NOMO-1 (cell line): ENCODE data around the gene MTMR4.
A peak's percentile ranks its signal among the peaks of the same experiment; 100 is the strongest.
"Not testable (repeated sequence)": the region's sequence is repeated elsewhere in the genome, so short reads cannot be mapped to it uniquely, and the experiment has no call there.

Source experiments
- DNase-seq, 2 experiments: peaks; one replicate each; lab custom pipeline; 2025; ENCODE audit not compliant: unreplicated experiment in 2 of 2; lab: John Stamatoyannopoulos, UW

Gene MTMR4

DNA sequence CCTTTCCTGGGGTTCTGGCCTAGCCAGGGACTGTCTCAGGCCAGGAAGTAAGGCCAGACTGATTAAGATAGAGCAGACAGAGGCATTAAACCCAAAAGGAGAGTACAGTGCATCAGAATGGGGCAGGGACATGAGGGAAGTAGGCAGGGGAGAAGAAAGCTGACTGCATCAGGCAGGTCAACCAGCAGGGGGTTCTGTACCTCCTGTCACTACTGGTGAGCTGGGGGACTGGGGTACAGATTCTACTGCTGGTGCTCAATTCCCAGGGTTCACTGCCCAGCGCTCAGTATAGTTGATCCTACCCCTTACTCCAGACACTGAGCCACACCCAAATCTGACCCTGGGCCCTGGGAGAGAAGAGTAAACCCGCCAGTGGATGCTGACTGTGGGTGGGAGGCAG, 12.9 kb upstream of the MTMR4 start:
- no peak for DNase-seq

DNA sequence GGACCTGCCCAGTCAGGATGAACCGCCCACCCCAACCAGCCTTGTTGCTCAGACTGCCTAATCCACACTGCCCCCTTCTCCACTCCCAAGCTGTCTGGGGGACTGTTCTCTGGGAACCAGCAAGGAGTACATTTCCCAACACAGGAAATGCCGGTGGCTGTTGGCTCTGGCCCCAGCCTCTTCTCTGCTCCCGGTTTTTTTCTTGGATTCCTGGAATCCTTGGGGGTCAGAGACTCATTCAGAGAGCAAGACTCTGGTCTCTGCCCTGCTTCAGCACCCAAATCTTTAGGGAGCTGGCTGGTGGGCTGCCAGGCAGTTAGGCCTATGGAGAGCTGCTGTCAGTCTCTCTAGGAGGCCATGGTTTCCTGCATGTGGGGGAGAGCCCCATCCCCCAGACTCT, 10.8 kb upstream of the MTMR4 start:
- no peak for DNase-seq

DNA sequence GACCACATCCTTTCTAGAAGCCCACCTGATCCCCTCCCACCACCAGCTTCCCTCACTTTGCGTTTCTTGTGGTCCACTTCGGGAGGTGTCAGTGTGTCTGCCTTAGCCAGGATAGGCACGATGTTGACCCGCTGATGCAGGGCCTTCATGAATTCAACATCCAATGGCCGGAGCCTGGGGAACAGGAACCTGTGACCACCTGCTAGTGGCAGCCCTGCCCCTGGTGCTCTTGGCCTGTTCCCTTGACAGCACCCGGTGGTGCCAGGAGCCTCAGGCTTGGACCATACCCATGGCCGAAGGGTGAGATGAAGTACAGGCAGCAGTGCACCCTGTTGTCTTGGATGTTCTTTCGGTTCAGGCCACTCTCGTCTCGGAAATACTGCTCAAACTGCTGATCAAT, 7.2 kb upstream of the MTMR4 start:
- DNase-seq, result no peak

DNA sequence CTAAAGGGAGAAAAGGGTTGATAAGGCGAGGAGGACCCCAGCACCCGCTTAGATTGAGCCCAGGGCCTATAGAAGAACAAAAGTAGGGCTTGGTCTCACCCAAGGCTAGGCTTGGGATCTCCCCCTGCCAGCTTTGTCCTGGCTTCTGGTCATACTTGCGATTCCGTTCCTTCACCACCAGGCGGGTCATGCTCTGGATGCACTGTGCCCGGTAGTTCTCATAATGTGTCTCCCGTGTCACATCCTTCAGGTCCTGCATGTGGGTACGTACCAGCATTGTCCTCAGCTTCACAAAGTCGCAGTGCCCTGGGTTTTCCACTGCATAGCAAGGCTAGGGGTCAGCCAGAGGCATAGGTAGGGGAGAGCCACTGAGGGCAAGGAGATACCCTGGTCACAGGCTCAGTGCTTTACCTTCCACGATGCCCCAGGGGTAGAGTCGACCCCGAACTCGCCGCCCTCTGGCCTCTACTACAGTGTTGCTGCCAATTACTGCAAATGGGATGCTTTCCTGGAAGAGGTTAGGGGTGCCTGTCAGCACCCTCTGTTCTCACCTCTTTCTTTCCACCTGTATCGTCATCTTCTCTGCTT, 6.5 kb upstream of the MTMR4 start:
- no peak for DNase-seq

DNA sequence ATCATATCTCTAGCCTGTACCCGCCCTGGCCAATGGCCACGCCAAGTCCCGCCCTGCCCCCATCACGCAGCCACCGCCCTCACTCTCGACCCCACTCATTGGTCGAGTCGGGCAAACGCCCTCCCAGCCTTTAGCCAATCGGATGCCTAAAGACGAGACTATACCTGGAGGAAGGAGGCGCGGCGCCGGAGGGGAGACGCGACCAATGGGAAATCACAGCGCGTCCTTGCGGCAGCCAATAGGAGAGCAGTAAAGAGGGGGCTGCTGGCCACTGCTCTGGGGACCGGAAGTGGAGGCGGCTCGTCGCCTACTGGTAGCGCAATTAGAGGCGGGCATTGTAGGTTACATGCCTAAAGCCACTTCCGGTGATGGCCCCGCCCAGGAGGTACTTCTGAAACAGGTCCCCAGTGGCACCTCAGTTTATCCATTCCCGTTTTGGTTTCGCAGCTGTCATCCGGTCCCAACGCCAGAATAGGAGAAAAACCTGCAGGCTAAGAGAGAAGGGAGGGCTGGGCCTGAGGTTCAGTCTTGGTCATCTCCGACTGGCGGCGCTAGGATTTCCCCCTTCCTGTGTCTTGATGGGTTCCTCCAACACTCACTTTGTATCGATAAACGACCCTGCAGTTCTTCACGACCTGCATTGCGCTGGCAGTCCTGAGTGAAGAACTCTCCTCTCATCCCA, 3.6 kb upstream of the MTMR4 start:
- peak; percentile 100 for DNase-seq

DNA sequence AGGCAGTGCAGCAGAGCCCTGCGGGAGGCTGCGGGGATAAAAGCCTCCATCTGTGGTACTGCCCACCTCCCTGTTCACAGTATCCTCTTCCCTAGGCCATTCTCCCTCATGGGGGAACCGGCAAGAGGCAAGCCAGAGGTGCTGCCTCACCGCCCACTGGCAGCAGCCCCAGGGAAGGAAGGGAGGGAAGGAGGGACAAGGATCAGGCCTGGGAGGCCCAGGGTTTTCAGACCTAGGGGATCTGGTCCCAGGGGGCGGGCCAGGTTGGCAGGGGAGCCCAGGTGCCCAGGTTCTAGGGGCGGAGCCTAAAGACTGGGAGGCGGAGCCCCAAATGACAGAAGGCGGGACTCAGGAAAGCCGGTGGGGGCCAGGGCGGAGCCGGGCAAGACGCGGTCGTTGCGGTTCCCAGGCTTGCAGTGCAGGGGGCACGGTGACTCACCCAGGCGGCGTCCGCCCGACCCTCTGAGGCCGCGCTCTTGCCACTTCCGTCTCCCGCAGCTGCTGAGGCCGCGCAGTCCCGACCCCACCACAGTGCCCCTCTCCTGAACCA, 3.0 kb upstream of the MTMR4 start:
- DNase-seq, result no peak

DNA sequence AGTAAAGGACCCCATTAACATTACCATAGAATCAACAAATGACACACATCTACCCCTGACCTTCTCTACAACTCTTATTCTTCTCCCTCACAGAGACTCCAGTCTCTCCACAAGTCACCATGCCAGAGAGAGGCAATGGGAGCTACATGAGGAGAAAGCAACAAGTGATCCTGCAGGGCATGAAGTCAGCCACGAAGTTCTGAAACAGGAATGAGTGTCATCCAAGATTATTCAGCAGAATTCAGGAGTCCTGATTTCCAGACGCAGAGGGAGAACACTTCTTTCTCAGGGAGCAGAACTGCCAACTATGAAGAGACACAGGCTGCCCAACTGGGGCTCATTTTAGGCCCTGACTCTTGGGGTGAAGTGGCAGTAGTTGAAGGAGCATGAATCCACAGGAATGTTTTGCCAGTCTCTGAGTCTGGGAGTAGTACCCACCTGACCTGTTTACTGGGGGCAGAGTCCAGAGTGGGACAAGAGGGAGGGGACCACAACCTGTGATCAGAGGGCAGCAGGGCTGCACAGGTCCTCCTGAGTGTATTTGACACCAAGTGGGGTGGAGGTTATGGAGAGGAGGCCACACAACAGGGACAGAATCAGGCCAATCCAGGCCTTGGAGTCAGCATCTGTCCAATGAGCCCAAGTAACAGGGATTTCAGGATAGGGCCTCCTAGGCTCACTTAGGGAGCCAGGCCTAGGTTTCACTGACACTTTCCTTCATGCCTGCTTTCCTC, 2.4 kb upstream of the MTMR4 start:
- no peak for DNase-seq

DNA sequence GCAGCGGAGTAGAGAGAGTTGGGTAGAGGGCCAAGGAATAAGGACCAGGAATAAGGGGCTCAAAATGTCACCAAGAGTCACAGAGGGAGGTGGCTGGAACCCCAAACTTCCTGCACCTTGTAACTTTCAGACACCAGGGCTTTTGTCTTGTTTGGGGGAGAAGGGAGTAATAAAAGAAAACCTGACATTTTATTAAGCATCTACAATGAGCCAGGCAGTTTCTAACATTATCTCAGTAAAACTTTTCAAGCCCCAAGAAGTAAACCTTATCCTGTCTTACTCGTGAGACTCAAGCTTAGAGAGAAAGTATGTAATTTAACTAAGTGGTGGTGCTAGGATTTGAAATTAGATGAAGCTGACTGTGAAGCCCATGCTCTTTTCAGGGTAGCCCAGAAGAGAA, 848 bp upstream of the MTMR4 start:
- DNase-seq, result no peak

DNA sequence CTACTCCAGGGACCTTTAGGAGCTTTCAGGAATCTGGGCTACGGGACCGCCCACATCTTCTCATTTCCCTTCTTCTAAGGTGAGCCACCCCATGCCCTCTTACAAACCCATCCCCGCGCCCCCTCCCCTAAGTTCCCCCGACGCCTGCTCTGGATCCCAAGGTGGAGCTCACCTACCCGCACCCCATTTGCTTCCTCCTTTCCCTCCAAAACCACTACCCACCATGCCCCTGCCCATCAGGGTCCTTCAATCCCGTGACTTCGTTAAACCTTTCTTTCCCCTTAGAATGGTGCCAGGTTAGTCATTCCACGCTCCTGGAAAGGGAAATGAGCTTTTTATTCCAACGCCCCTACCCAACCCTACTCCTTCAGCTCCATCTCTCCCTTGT, 326 bp upstream of the MTMR4 start:
- no peak for DNase-seq

DNA sequence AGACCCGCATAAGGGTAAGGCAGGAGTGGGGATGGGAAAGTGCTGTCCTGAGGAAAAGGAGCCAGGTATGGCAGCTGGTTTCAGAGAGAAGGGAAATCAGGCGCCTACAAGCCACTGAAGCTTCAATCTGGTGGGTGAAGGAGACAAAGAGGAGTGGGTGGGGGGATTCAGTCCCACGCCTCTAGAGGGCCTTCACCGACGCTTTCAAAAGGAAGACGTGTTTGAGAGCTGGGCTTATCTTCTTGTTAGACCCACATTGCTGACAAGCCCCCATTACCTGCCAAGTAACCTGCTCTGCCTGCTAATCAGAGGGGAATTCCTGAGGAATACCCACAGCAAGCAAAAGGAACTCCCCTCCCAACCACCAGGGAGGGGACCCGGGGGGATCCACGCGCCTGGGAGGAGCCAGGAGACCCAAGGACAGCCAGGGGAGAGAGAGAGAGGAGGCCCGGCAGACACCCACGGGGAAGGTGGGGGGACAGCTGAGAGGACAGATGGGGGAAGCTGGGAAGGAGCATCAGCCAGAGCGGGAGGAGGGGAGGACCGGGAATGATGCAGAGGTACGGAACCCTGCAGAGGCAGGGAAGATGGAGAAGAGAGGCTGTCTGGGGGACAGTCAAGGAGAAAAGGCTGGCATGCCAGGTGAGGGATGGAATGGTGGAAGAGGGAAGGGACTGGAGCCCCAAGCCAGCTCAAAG, 1.0 kb downstream of the MTMR4 start:
- DNase-seq, result no peak

DNA sequence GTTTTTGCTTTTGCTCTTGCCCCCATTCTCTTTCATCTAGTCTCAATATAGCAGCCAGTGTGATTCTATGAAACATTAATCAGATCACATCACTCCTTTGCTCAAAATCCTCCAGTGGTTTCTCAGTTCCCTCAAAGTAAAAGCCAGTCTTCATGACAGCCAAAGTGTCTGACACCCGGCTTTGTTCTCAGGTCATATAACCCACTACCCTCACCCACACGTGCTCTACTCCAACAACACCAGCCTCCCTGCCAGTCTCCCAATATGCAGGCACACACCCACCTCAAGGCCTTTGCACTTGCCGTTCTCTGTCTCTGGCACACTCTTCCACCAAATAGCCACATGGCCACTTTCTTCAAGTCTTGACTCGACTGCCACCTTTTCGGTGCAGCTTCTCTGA, 4.4 kb downstream of the MTMR4 start:
- no peak for DNase-seq

DNA sequence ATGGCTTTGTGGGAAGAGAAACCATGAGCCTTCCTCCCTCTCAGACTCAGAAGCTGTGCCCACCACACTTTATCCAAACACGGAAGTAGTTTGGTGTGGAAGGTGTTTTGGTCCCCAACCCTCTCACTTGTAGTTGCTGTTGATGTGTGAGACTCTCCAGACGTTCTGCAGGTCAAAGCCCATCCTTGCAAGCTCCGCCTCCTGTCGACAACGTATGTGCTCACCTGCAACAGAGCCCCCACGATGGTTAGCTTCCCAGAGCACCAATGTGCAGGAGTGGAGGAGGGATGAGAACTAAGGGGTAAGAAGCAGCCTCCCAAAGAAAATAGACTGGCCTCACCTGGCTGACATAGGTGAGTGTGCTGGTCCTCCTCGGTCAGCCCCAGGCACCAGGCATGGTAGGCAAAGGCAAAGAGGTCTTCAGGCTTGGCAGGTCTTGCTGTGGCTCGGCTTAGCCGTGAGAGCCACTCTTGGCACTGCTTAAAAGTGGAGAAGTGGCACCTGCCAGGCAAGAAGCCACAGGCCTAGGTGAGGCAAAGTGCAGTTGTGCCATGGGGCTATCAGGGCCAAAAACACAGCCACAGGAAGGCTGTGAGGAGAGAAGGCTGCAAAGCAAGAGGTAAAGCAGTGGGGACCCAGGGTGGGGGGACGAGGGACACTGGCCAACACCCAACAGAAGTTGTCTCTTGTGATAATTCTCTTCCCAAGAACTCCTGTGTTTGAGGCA, 5.9 kb downstream of the MTMR4 start:
- no peak for DNase-seq

DNA sequence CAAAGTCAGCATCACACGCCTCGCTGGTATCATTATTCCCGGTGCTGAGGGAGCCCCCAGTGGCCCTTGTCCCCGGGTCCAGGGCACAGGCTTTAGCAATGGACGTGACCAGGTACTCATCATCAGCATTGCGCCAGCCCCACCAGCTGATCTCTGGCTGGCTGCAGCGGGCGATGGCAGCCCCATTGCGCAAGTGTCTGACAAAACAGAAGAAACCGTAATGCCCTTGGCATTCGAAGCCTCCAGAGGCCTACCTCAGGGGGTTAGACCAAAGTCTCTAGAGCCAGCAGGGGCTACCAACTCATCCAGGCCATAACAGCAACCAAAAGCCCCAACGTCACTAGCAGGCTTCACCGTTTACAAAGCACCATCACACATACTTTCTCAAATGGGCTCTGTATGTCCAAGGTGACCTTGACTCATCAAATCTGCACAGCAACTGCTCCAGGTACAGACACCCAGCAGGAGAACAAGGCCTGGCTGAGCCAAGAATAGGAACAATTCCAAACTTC, 7.3 kb downstream of the MTMR4 start:
- DNase-seq, result peak; percentile 74 to 85

DNA sequence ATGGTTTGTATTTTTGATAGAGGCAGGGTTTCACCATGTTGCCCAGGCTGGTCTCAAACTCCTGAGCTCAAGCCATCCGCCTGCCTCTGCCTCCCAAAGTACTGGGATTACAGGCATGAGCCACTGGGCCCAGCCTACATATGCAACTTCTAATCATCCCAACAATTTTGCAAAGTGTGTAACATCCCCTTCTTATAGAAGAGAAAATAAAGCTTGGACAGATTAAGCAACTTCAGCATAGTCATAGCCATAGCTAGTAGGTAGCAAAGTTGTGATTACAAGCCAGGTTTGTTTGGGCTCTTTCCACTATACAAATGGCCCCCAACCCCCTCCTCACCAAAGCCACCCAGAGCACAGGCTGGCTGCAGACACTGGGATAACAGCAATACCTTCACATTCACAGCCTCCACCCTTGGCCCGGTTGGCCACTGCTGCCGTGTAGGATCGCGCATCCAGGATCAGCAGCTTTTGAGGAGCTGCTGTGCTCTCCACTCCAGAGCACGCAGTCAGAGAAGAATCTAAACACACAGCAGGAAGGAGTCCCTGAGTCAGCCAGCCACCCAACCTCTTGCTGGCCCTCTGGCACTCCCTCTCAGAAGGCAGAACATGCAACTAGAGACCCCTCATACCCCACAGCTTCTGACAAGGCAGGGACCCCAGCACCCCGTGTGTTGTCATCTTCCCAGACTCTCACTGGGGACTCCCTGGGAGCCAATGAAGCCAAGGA, 7.9 kb downstream of the MTMR4 start:
- DNase-seq, result no peak

DNA sequence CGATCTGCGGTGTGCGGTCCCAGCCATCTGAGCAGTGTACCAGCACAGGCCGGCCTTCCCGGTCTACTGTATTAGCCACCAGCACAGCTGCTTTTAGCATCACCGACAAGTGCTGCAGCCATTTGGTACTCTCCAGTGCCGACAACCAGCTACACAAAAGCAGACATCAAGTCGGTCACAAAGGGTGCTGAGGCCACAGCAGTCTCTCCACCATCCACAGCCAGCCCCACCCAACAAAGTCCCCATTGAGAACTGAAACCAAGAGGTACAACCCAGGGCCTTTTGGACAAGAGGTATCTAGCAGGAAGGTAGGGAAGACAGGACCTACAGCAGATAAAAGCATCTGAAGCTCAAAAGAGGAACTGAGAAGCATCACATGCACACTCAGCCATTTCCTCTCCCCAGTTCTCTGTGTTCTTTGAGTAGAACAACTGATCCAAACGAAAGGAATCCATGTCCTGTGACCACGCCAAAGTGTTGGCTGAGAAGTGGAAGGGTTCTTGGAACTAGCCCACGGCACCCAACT, 9.5 kb downstream of the MTMR4 start:
- peak; percentile 42 to 70 for DNase-seq

DNA sequence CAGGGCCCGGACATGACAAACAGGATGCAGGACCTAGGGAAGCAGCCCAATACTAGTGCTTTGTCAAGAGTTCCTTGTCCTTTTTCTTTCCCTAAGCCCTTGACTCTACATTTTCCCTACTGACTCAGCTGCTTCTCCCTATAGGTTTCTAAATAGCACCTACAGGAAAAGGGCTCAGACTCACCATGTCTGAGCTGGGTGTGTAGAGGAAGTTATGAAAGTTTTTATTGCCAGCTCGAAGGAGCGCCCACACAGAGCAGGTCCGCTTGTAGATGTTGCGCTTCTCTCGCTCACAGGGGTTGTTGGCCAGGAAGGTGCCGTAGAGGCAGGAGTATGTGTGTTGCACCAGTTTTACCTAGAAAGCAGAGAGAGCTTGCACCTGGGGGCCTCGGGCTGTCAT, 10.6 kb downstream of the MTMR4 start:
- peak; percentile 60 to 70 for DNase-seq

DNA sequence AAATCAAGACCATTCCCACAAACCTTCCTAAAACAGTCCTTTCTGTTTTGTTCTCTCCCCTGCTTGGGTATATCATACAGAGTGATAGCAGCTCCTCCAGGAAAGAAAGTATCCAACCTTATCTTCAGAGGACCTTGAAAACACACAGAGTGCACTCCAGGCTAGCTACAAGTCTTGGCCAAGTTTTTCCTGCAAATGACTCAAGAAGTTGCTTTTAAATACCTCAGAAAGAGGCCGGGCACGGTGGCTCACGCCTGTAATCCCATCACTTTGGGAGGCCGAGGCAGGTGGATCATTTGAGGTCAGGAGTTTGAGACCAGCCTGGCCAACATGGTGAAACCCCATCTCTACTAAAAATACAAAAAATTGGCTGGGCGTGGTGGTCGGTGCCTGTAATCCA, 11.3 kb downstream of the MTMR4 start:
- DNase-seq, result not testable (repeated sequence)

DNA sequence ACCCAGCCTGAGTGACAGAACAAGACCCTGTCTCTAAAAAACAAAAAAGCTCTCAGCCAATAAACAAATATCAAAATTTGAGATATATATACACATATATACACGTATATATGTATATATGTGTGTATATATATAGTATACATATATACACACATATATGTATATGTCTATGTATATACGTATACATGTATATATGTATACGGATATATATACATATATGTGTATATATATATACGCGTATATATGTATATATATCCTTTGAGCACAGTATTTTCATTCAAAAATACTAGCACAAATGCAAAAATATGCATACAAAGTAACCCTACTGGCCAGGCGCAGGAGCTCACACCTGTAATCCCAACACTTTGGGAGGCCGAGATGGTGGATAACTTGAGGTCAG, 13.0 kb downstream of the MTMR4 start:
- no peak for DNase-seq

DNA sequence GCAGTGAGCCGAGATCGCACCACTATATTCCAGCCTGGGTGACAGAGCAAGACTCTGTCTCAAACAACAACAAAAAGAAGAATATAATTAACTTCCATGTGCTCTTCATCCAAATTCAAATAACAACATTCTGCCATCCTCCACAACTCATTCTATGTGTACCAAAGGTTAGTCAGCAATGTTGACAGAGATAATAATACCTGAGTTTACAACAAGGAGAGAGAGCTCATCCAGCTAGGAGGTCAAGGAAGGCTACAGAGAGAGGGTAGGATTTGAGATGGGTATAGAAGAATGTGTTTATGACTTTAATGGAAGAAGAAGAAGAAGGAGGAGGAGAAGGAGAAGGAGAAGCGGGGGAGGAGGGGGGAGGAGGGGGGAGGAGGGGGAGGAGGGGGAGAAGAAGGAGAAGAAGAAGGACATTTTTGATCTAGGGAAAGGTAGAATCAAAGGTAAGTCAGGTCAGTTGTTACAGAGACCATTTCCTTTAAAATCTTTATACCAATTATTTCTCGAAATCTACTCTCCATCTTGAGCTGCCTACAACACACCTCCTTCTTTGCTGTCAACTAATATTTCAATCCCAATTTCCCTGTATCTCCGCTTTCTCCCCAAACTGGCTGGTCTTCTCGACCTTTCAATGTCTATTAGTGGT, 16.1 kb downstream of the MTMR4 start:
- DNase-seq, result no peak
